Sigmoid colon (tissue), 4 donors: ENCODE data around the gene TRAF7.

ENCODE experiments used
- EP300 ChIP-seq, 4 donors: sonication (generic); formaldehyde crosslinking; IDR thresholded peaks; one replicate each; pipeline ENCODE4 v1.6.1; 2017; ENCODE audit warnings: antibody characterized with exemption in 4 of 4
- POLR2A ChIP-seq, 2 donors: fragments of 450-650 bp; IDR thresholded peaks; one replicate each; pipeline ENCODE4 v1.6.1; 2016; ENCODE audit warnings: antibody characterized with exemption in 2 of 2, mild to moderate bottlenecking in 2 of 2, moderate library complexity in 2 of 2
- POLR2AphosphoS5 ChIP-seq, 4 donors: sonication (generic); formaldehyde crosslinking; IDR thresholded peaks; one replicate each; pipeline ENCODE4 v1.6.1; 2017; ENCODE audit warnings: antibody characterized with exemption in 4 of 4
- TF ChIP-seq, protein P1 (sequence below), 4 experiments: fragments of 450-650 bp in 3 of 4; fragments of 200-600 bp in 1 of 4; IDR thresholded peaks; one replicate each; pipeline ENCODE4 v1.5.1; 2016 to 2019; ENCODE audit warnings: antibody characterized with exemption in 4 of 4, mild to moderate bottlenecking in 3 of 4, moderate library complexity in 2 of 4

DNA sequence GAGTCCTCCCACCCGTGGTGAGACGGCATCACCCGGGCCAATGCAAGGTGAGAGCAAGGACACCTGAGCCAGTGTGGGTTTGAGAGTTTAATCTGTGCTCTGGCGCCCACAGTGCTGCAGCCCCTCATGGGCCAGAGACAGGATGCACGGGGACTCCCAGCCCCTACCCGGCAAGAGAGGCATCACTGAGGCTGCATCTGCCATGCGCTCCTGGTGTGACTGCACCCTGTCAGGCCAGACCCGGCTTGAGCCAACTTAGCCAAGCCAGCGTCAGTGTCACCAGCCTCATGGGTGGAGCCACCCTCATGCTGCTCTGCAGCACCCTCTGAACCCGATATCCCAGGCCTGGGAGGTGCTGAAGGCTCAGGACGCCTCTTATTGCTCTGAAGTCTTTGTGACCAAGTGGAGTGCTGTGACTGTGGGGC, 56.4 kb downstream of the TRAF7 start:
- TF ChIP-seq, protein P1, sequence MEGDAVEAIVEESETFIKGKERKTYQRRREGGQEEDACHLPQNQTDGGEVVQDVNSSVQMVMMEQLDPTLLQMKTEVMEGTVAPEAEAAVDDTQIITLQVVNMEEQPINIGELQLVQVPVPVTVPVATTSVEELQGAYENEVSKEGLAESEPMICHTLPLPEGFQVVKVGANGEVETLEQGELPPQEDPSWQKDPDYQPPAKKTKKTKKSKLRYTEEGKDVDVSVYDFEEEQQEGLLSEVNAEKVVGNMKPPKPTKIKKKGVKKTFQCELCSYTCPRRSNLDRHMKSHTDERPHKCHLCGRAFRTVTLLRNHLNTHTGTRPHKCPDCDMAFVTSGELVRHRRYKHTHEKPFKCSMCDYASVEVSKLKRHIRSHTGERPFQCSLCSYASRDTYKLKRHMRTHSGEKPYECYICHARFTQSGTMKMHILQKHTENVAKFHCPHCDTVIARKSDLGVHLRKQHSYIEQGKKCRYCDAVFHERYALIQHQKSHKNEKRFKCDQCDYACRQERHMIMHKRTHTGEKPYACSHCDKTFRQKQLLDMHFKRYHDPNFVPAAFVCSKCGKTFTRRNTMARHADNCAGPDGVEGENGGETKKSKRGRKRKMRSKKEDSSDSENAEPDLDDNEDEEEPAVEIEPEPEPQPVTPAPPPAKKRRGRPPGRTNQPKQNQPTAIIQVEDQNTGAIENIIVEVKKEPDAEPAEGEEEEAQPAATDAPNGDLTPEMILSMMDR (IDR thresholded peaks at IDR 0.05): no peak
- TF ChIP-seq POLR2A (IDR thresholded peaks at IDR 0.05) (no peak), POLR2AphosphoS5 (IDR thresholded peaks at IDR 0.05) (no peak), EP300 (IDR thresholded peaks at IDR 0.05) (no peak)
